SIG-M5 (cell line): ENCODE data around the gene SIGMAR1.

ENCODE experiments used
- DNase-seq: peaks from one replicate; lab custom pipeline; 2025; lab: John Stamatoyannopoulos, UW

Gene SIGMAR1

DNA sequence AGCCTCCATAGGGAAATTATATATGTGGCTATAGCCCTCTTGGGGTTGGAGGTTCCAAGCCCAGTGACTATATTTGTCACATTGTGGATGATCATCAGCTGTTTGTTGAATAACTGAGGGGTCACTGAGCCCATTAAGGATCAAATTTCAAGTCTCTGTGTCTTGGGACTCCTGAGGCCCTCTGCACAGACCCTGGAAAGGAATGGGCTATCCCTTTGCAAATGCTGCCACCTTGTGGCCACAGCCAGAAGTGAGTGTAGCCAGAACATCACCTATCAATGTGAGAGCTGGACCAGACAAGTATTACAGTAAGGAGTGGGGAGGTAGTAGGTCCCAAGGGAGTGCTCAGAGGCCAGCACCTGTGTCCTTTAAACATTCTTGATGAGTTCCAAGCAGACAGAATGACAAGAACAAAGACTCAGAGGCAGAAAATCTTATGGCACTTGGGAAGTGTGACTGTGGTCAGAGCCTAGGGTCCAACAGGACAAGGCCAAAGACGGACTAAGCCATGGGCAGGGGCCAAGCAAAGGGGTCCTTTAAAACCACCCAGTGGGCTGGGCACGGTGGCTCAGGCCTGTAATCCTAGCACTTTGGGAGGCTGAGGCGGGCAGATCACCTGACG is 33.9 kb downstream of the SIGMAR1 start:
- DNase-seq = no peak

DNA sequence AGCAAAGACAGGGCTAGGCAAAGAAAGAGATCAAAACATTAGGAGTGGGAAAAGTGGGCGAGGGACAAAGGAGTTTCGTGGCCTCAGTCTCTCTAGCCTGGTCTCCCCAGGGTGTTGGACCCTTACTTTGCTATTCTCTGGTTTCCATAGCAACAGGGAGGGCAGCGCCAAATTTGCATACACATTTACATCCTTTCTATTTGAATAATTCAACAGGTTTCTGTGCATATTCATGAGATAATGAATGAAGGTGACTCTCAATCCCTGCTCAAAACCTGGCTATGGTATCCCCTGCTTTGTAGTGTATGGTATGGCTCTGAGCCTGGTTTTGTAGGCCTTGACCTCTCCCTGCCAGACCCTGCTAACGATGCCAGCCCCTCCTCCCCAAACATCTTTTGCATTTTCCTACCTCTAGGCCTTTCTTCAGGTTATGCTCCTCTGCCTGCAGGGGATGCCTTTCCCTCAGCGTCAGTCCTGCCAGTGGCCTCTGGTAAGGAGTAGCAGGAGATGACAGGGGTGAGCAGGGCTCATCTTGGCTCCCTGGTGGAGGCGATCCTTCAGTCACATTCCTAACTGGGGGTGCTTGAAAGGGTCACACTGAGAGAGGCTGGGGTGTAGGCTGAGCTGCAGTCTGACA is 35.5 kb downstream of the SIGMAR1 start:
- DNase-seq = no peak

DNA sequence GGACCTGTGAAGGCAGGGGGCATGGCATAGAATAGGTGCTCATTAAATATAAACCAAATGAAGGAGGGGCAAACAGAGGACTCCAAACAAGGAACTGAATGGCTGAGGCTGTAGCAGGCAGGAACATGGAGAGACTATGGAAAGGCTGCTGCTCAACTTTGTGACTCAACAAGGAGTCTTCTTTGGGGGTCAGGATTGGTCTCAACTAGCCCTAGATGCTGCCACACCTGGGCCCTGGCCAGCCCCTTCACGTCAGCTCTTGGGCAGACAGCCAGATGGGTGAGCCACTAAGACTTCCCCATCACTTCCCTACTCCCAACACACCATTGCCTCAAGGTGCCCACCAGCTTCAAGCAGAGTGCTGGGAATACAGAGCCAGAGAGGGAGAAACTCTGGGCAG is 36.7 kb downstream of the SIGMAR1 start:
- DNase-seq = no peak

DNA sequence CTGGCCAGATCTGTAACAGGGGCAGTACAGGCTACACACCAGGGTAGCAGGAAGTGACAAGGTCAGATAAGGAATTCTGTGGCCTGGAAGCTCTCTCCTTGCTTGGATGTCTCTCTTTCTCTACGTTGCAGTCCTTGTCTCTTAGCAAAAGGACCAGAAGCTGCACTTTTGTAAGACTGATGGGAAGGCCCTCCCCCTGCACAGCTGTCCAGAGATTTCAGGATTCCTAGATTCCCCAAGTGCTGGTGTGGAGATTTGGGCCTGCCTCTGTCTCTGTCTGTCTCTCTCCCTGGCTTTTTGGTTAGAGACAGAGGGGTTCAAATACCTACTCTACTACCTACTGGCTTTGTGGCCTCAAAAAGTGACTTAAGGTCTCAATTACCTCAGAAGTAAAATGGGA is 38.0 kb downstream of the SIGMAR1 start:
- DNase-seq = no peak

GRCh38 chr9:34594177-34594576 is 43.4 kb downstream of the SIGMAR1 start:
- no peak for DNase-seq

DNA sequence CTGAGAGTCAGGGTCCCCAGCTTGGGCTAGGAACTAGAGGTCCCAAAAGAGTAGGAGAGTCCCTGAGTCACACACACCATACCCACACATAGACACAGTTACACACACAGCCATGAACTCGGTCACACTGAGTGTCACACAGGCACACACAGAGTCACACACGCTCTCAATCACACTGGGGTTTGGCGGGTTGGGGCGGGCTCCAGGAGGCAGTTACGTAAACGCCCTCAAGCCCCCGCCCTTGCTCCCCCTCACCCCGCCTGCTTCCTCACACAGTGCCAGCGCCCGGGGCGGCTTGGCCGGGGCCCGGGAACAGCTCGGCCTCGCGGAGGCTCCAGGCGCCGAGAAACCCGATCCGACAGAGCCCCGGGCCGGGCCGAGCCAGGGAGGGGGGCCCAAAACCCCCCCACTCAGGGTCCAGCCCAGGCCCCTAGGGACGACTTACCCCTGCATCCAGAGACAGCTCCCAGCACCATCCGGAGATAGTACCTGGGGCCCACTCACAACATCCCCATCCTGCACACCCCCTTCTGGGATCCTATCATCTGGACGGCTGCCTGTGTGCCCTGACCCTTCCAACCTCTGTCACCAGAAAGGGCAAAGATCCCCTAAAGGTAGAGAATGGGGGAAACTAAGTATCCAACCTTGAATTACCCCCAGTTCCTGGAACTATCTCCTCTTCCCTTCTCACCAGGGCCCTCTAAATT is 44.5 kb downstream of the SIGMAR1 start:
- no peak for DNase-seq

GRCh38 chr9:34591917-34592866 is 45.4 kb downstream of the SIGMAR1 start:
- no peak for DNase-seq

DNA sequence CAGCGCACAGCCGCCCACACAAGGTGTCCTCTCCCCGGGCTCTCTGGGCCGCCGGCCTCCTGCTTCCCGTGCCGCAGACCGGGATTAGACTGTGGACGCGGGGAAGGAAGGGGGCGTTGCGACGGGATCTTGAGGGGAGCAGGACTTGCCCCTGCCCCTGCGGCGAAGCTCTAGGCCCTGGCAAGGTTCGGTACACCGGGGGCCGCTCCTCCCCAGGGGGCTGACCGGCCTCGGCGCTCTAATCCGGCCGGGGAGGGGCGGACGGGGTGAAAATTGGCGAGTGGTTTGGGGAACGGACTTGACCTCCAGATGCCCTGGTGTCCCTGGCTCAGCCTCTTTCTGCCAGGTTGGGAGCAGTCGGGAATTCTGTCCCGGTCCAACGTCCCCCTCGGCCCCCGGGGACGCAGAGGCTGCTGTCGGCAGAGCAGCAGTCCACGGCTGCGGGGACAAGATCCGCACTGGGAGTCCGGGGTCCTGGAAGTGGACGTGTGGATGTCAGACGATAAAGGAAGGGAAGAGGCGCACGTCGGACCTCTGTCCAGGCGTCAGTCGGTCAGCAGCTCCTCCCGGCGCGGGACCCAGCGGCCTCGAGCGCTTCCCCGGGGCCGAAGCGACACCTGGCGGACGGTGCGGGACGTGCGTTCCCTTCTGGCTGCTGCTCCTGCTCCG is 46.2 kb downstream of the SIGMAR1 start:
- no peak for DNase-seq

DNA sequence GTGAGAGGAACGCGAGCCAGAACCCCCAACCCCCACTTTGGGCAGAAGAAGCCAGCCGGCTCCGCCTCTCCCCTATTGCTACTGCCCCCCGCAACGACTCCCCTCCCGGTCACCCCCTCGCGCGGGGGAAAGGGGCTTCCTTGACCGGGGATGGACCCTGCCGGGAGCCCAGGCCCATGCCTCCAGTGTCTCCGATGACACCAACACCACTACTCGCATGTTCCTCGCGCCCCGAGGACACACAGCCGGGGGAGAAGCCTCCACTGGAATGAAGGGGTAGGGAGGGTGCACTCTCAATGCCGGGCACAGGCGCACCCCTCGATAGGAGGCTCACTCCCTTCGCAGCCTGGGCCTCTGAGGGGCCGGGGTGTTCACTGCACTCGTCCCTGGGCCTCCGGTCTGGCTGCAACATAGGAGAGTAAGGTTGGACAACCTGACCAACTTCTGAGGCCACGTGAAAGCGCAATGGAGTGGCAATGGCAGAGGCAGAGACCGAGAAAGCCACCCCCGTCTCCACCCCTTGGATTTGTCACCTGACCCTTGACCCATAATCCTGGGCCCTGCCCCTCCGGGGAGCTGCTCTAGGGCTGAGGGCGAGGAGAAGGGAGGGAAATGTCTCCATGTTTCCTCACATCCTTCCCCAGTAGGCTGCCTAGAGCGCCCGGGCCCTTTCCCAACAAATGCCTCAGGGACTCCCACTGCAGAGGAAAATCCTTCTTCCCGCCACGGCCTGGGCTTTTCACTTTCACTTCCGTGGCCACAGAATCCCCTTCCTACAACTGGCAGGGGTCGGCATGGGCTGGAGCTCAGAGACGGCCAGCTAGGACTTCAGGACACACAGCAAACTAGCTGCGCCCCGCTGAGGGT is 47.0 kb downstream of the SIGMAR1 start:
- no peak for DNase-seq

GRCh38 chr9:34589636-34590380 is 47.8 kb downstream of the SIGMAR1 start, which contains the start of gene CNTFR:
TSS of gene CNTFR (minus strand) at chr9:34589724. CDS start at chr9:34568981, 20,743 bp downstream.
- no peak for DNase-seq

- DNase-seq = no peak
Measured at GRCh38 chr9:34588671-34589635, 48.6 kb downstream of the SIGMAR1 start.

- DNase-seq = no peak
Measured at GRCh38 chr9:34587271-34587670, 50.3 kb downstream of the SIGMAR1 start.

DNA sequence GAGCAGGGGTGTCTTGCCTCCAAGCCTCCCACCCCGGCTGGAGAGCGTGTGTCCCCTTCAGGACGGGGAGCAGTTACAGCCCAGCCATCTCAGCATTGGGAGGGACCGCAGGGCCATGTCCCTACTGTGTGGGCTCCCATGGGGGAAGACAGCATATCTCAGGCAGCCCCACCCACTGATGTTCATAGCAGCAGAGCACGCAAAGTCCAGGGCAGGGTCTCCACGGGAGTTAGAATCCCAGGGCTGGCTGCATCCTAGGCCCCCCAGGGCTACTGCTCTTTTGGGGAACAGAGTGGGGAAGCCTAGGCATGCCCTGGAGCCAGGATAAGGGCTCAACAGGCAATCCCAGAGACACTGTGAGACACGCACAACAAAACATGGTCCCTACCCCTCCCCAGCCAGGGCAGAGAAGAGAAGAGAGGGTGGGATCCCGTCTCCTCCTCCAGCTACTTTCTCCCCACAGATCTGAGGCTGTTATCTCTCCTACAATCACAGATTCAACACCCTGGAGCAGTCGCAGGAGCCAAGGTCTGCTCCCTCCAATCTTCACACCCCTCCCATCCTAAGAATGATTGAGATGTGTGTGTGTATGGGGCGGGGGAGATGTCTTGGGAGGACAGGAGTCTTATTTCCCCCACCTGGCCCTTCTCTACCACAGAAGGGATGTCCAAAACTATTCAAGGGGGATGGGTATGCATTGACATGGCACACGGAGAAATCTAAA is 51.5 kb downstream of the SIGMAR1 start:
- DNase-seq = no peak

GRCh38 chr9:34584970-34585369 is 52.6 kb downstream of the SIGMAR1 start:
- no peak for DNase-seq
